Natural killer cell treated with Interleukin-12 subunit alpha and Interleukin-12 subunit beta and Interleukin-15 and Interleukin-18, amount 100 ng/mL, for 72 hours (primary cell): Measurements from ENCODE around the gene BCL2L13. TPM values are rescaled to one million over a fixed set of nuclear protein-coding genes. Genes with fewer than 3 reads are reported as not detected.

Experiments
- ATAC-seq, 2 donors: fragments of 150-1000 bp; cut with Tn5 transposase in 1 of 2; sonication (Bioruptor Pico), chemical (Tn5 transposase) in 1 of 2; 2 replicates each; pipeline ENCODE4 v1.10.0; 2021
- DNase-seq: peaks from one replicate; pipeline ENCODE4 v3.0.0; 2022; ENCODE audit warnings: low spot score
- H3K27ac Mint-ChIP-seq, 2 donors: 1 replicate in 1 of 2; 2 replicates in 1 of 2; pipeline ENCODE4 v1.8.0; 2022; ENCODE audit warnings: mixed read lengths in 2 of 2, mild to moderate bottlenecking in 1 of 2, moderate library complexity in 1 of 2
- H3K27me3 Mint-ChIP-seq, 2 donors: 1 replicate in 1 of 2; 2 replicates in 1 of 2; pipeline ENCODE4 v1.8.0; 2022; ENCODE audit warnings: mixed read lengths in 2 of 2
- H3K36me3 Mint-ChIP-seq: one replicate; pipeline ENCODE4 v1.8.0; 2022; ENCODE audit warnings: mixed read lengths
- H3K4me1 Mint-ChIP-seq, 2 donors: 1 replicate in 1 of 2; 2 replicates in 1 of 2; pipeline ENCODE4 v1.8.0; 2022; ENCODE audit warnings: low read depth in 2 of 2, mixed read lengths in 2 of 2, mild to moderate bottlenecking in 1 of 2
- H3K4me3 Mint-ChIP-seq: one replicate; pipeline ENCODE4 v1.8.0; 2022; ENCODE audit warnings: mixed read lengths
- H3K9me3 Mint-ChIP-seq: 2 replicates; pipeline ENCODE4 v1.8.0; 2022; ENCODE audit warnings: mixed read lengths
- total RNA-seq, 2 donors: library from RNA; stranded (reverse); gene quantifications; one replicate each; pipeline ENCODE4 v1.2.3, GENCODE V29; 2022

Gene BCL2L13
- total RNA-seq, result 10 to 100 TPM; 37.4 to 38.2 TPM

DNA sequence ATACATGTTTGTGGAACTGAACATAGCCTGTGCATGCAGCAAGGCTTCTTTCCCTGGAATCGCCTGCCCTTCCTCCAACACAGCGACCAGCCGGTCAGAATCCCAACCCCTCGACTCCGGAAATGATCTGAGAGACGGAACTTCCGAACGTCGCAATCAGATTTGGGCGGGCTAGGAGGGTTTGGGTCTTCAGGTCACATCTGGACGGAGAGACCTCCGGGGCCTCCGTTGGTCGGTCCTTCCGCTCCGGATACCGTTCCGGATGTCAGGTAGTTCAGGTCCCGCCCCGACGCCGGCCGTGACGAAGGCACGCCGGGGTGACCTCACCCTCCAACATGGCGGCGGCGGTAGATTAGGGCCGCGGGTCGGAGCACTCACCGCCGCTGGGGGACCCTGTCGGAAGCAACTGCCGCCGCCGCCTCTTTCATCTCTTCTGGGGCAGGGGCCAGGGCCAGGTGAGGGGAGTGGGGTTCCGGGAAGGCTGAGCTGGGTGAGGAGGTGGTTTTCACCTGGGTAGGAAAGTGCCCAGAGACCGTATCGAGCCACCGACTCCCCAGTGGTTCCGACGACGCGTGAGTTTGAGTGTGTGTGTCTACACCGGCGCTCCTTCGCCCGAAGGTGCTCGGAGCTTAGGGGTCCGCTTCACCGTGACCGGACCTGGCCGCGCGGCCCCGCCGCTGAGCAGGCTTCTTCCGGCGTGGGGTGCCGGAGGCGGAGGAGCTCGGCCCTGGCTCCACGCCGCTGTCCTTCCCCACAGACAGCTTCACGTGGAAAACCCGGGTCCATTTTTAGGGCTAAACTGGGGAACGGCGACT is at the start of gene BCL2L13:
Gene BCL2L13 (plus strand): TSS at position 326 of the 815 bp plus-strand sequence. CDS start 16,955 bp downstream, outside the sequence.
- Mint-ChIP-seq H3K36me3 (peaks cover 6% of the 10 kb centered on the region), H3K27ac (peak within 1 kb of the TSS; percentile 97 to 99), H3K4me1 (peaks cover 19 to 22% of the 10 kb centered on the region in 2 donors), H3K9me3 (peaks cover 2% of the 10 kb centered on the region), H3K4me3 (peak within 1 kb of the TSS; percentile 96), H3K27me3 (no peaks in the 10 kb centered on the region)
- ATAC-seq (peak; percentile 98 to 99), DNase-seq (peak; percentile 92)

- H3K27ac Mint-ChIP-seq, result no peak overlapping the region
- no peak for ATAC-seq
Measured at GRCh38 chr22:17589810-17590375, 48.7 kb upstream of the BCL2L13 start.

GRCh38 chr22:17590586-17590985 is 48.0 kb upstream of the BCL2L13 start:
- ATAC-seq (no peak), DNase-seq (no peak)
- Mint-ChIP-seq H3K4me3 (no peak overlapping the region), H3K27ac (no peak overlapping the region), H3K27me3 (no peaks in the 10 kb centered on the region), H3K36me3 (peaks cover 13% of the 10 kb centered on the region), H3K4me1 (no peaks in the 10 kb centered on the region), H3K9me3 (no peaks in the 10 kb centered on the region)

More at GRCh38 chr22:17589810-17590375, 48.7 kb upstream of the BCL2L13 start:
- H3K27me3 Mint-ChIP-seq, result no peaks in the 10 kb centered on the region
- DNase-seq, result no peak
- no peak overlapping the region for H3K4me3 Mint-ChIP-seq
- H3K4me1 Mint-ChIP-seq, result no peaks in the 10 kb centered on the region
- H3K9me3 Mint-ChIP-seq, result no peaks in the 10 kb centered on the region
- peaks cover 12% of the 10 kb centered on the region for H3K36me3 Mint-ChIP-seq

GRCh38 chr22:17592201-17592600 is 46.4 kb upstream of the BCL2L13 start:
- Mint-ChIP-seq H3K27me3 (no peaks in the 10 kb centered on the region), H3K36me3 (peaks cover 13% of the 10 kb centered on the region), H3K27ac (no peak overlapping the region), H3K4me1 (no peaks in the 10 kb centered on the region), H3K9me3 (no peaks in the 10 kb centered on the region), H3K4me3 (no peak overlapping the region)
- ATAC-seq, result no peak
- DNase-seq, result no peak

GRCh38 chr22:17596226-17596625 is 42.3 kb upstream of the BCL2L13 start:
- Mint-ChIP-seq H3K27ac (no peak overlapping the region), H3K27me3 (no peaks in the 10 kb centered on the region), H3K4me3 (no peak overlapping the region), H3K9me3 (no peaks in the 10 kb centered on the region), H3K4me1 (peaks cover 0 to 7% of the 10 kb centered on the region in 2 donors), H3K36me3 (peaks cover 27% of the 10 kb centered on the region)
- DNase-seq (no peak), ATAC-seq (no peak)

GRCh38 chr22:17597217-17597616 is 41.3 kb upstream of the BCL2L13 start:
- DNase-seq (no peak), ATAC-seq (no peak)
- Mint-ChIP-seq H3K27ac (no peak overlapping the region), H3K36me3 (peaks cover 25% of the 10 kb centered on the region), H3K9me3 (no peaks in the 10 kb centered on the region), H3K4me3 (no peak overlapping the region), H3K4me1 (peaks cover 0 to 7% of the 10 kb centered on the region in 2 donors), H3K27me3 (no peaks in the 10 kb centered on the region)

- no peak for DNase-seq
- H3K27me3 Mint-ChIP-seq, result no peaks in the 10 kb centered on the region
- peaks cover 23% of the 10 kb centered on the region for H3K36me3 Mint-ChIP-seq
- peaks cover 0 to 7% of the 10 kb centered on the region in 2 donors for H3K4me1 Mint-ChIP-seq
- H3K9me3 Mint-ChIP-seq, result no peaks in the 10 kb centered on the region
- no peak overlapping the region for H3K27ac Mint-ChIP-seq
- no peak for ATAC-seq
- no peak overlapping the region for H3K4me3 Mint-ChIP-seq
Measured at GRCh38 chr22:17598318-17598717, 40.2 kb upstream of the BCL2L13 start.

DNA sequence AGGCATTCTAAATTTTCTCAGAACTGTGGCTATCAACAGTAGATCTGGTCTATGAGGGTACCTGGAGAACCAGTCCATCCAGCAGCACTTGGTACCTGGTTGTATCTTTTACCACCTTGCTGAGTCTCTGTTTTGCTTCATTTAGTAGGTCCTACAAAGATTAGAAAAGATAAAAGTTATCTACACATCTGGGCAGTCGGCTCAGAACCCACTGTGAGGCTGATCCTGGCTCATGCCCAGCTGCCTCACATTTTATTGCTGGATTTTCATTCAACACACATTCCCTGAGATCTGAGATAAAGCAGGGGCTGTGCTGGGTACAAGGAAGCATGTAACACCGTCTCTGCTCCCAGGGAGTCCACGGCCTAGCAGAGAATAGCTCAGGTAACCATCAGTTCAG is 37.5 kb upstream of the BCL2L13 start:
- H3K9me3 Mint-ChIP-seq, result no peaks in the 10 kb centered on the region
- no peak overlapping the region for H3K4me3 Mint-ChIP-seq

DNA sequence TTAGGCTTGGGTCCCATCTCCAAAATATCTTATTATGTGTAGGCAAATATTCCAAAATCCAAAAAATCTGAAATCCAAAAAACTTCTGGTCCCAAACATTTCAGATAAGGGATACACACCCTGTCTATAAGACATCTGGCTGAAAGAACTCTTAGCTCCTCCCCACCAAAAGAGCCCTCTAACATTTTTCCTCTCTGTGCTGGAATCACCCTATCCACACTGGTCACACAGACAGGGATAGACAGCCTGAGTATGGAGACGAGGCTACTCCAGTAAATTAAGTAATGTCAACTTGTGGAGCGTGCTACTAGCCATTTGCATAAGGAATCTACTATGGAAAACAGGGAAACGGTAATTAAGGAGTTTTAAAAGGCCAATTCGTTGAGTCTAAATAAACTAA is 34.9 kb upstream of the BCL2L13 start:
- peaks cover 5% of the 10 kb centered on the region for H3K36me3 Mint-ChIP-seq
- no peaks in the 10 kb centered on the region for H3K9me3 Mint-ChIP-seq
- H3K27me3 Mint-ChIP-seq, result no peaks in the 10 kb centered on the region
- H3K4me1 Mint-ChIP-seq, result peaks cover 0 to 3% of the 10 kb centered on the region in 2 donors
- H3K27ac Mint-ChIP-seq, result no peak overlapping the region
- no peak for ATAC-seq
- no peak for DNase-seq
- no peak overlapping the region for H3K4me3 Mint-ChIP-seq

More for the DNA sequence above, 37.5 kb upstream of the BCL2L13 start:
- Mint-ChIP-seq H3K36me3 (peaks cover 14% of the 10 kb centered on the region), H3K27me3 (no peaks in the 10 kb centered on the region), H3K27ac (no peak overlapping the region), H3K4me1 (peaks cover 0 to 7% of the 10 kb centered on the region in 2 donors)
- no peak for DNase-seq
- no peak for ATAC-seq

GRCh38 chr22:17606496-17606895 is 32.1 kb upstream of the BCL2L13 start:
- H3K36me3 Mint-ChIP-seq, result no peaks in the 10 kb centered on the region
- H3K27ac Mint-ChIP-seq, result no peak overlapping the region
- no peaks in the 10 kb centered on the region for H3K9me3 Mint-ChIP-seq
- no peak for DNase-seq
- no peaks in the 10 kb centered on the region for H3K4me1 Mint-ChIP-seq
- ATAC-seq, result no peak
- H3K4me3 Mint-ChIP-seq, result no peak overlapping the region
- H3K27me3 Mint-ChIP-seq, result no peaks in the 10 kb centered on the region

GRCh38 chr22:17607891-17608521 is 30.6 kb upstream of the BCL2L13 start:
- H3K36me3 Mint-ChIP-seq, result peaks cover 6% of the 10 kb centered on the region
- no peaks in the 10 kb centered on the region for H3K9me3 Mint-ChIP-seq
- no peak overlapping the region for H3K4me3 Mint-ChIP-seq
- peaks cover 0 to 2% of the 10 kb centered on the region in 2 donors for H3K4me1 Mint-ChIP-seq
- no peak for DNase-seq
- H3K27ac Mint-ChIP-seq, result no peak overlapping the region
- no peak for ATAC-seq
- no peaks in the 10 kb centered on the region for H3K27me3 Mint-ChIP-seq

DNA sequence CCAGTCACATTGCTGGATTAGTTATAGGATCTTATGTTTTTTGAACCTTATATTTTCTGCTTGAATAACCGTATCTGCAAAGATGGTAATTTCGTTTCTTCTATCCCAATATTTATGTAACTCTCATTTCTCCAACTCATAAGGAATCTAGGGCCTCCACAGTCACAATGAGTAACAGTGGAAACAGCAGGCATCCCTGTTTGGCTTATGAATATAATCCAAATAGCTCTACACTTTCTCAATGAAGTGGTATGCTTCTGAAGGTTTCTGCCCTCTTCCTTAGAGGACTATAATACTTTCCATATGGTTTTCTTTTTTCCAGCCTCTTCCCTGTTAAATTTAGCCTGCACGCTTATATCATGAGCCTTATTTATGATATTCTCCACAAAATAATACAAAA is 26.5 kb upstream of the BCL2L13 start:
- no peak overlapping the region for H3K4me3 Mint-ChIP-seq
- no peaks in the 10 kb centered on the region for H3K27me3 Mint-ChIP-seq
- H3K27ac Mint-ChIP-seq, result no peak overlapping the region
- no peak for ATAC-seq
- no peaks in the 10 kb centered on the region for H3K9me3 Mint-ChIP-seq
- no peak for DNase-seq
- peaks cover 6% of the 10 kb centered on the region for H3K36me3 Mint-ChIP-seq
- peaks cover 0 to 2% of the 10 kb centered on the region in 2 donors for H3K4me1 Mint-ChIP-seq

- H3K4me1 Mint-ChIP-seq, result peaks cover 0 to 2% of the 10 kb centered on the region in 2 donors
- peaks cover 6% of the 10 kb centered on the region for H3K36me3 Mint-ChIP-seq
- no peak for ATAC-seq
- no peak overlapping the region for H3K27ac Mint-ChIP-seq
- H3K27me3 Mint-ChIP-seq, result no peaks in the 10 kb centered on the region
- no peak for DNase-seq
- no peak overlapping the region for H3K4me3 Mint-ChIP-seq
- H3K9me3 Mint-ChIP-seq, result no peaks in the 10 kb centered on the region
Measured at GRCh38 chr22:17613280-17613679, 25.3 kb upstream of the BCL2L13 start.

GRCh38 chr22:17627961-17628405 is 10.6 kb upstream of the BCL2L13 start:
- Mint-ChIP-seq H3K27ac (peak overlapping the region; percentile 78 to 96), H3K9me3 (no peaks in the 10 kb centered on the region), H3K36me3 (no peaks in the 10 kb centered on the region), H3K4me1 (peaks cover 4 to 6% of the 10 kb centered on the region in 2 donors), H3K27me3 (no peaks in the 10 kb centered on the region), H3K4me3 (peak overlapping the region; percentile 92)
- DNase-seq (no peak), ATAC-seq (no peak)
